GM21825 (cell line): ENCODE measurements around the gene UBE2J2.

ENCODE experiments used
- ATAC-seq: cut with Tn5 transposase; IDR thresholded peaks from one replicate; pipeline ENCODE4 v1.9.1; 2021; ENCODE audit warnings: mild to moderate bottlenecking, moderate library complexity; ENCODE audit not compliant: unreplicated experiment

The UBE2J2 gene

GRCh38 chr1:1241588-1242219, 31.9 kb downstream of the UBE2J2 start:
- no peak for ATAC-seq

- no peak for ATAC-seq
Observed at GRCh38 chr1:1240822-1241587, 32.6 kb downstream of the UBE2J2 start.

- ATAC-seq, result no peak
Observed at GRCh38 chr1:1240348-1240732, 33.3 kb downstream of the UBE2J2 start.

- ATAC-seq, result no peak
Observed at GRCh38 chr1:1239614-1240347, 33.9 kb downstream of the UBE2J2 start.

- ATAC-seq, result no peak
Observed at GRCh38 chr1:1239227-1239613, 34.4 kb downstream of the UBE2J2 start.

GRCh38 chr1:1238702-1239178, 34.9 kb downstream of the UBE2J2 start:
- ATAC-seq, result no peak

GRCh38 chr1:1237874-1238701, 35.6 kb downstream of the UBE2J2 start:
- ATAC-seq, result no peak

GRCh38 chr1:1236945-1237873, 36.4 kb downstream of the UBE2J2 start:
- ATAC-seq, result no peak

- no peak for ATAC-seq
Observed at GRCh38 chr1:1236176-1236763, 37.4 kb downstream of the UBE2J2 start.

- ATAC-seq, result no peak
Observed at GRCh38 chr1:1235016-1235744, 38.5 kb downstream of the UBE2J2 start.

- no peak for ATAC-seq
Observed at GRCh38 chr1:1234180-1234808, 39.4 kb downstream of the UBE2J2 start.

- no peak for ATAC-seq
Observed at GRCh38 chr1:1233567-1233892, 40.1 kb downstream of the UBE2J2 start.

- ATAC-seq, result no peak
Observed at GRCh38 chr1:1232796-1233566, 40.7 kb downstream of the UBE2J2 start.

GRCh38 chr1:1232208-1232795, 41.4 kb downstream of the UBE2J2 start, which contains the start of gene B3GALT6:
B3GALT6 (plus strand) TSS chr1:1232237; CDS start chr1:1232279, 42 bp downstream.
- peak; percentile 13 for ATAC-seq

GRCh38 chr1:1231400-1232207, 42.0 kb downstream of the UBE2J2 start, which contains the start of gene SDF4:
SDF4 (minus strand) TSS chr1:1232001; CDS start chr1:1228772, 3,229 bp downstream.
- peak; percentile 78 for ATAC-seq
